Activated CD4-positive, alpha-beta T cell treated with anti-CD3 and anti-CD28 coated beads, Interleukin-2, amount 50 U/mL, for 24 hours (primary cell): ENCODE measurements around the gene C10orf71.

Source experiments
- DNase-seq, 2 donors: peaks; one replicate each; pipeline ENCODE4 v3.0.0-alpha.2; 2020; ENCODE audit warnings: low read depth in 1 of 2, low spot score in 1 of 2

The C10orf71 gene

DNA sequence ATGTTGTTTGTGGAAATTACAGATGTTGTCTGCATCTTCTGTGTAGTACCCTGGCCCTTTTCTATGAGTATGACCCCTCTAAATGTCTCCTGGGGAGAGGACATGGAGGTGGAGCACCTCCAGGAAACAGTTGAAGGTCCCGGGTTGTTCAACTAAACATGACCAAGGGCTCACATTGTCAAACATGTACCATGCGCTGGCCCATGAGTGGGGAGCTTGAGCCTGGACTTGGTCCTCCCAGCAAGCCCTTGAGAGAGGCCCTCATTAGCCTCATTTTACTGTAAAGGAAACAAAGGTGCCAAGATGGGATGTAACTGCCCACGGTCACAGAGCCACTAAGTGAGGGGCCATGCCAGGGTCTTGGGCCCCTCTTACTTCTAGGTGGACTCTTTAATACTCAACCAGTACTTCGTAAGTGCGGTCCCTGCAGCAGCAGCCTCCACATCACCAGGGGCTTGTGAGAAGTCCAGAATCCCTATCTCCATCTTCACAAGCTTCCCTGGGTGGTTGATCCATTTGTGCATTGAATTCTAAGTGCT is 31.2 kb downstream of the C10orf71 start:
- DNase-seq, result no peak

DNA sequence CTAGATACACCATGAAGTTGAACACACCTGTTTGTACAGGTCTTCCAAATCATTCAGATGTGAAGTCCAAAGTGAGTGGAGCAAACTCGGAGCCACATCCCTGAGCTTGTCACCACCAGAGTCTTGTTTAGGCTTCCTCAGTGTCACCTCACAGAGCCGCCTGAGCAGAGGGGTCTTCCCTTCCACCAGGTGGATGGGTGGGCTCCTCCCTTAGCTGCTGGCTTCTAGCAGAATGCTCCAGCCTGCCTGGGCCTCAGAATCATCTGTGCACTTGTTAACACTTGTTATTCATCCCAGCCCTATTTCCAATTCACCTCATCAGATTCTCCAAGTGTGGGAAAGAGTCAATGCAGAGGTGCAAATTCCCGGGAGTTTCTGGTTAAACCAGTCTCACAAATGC is 32.5 kb downstream of the C10orf71 start:
- DNase-seq, result no peak

DNA sequence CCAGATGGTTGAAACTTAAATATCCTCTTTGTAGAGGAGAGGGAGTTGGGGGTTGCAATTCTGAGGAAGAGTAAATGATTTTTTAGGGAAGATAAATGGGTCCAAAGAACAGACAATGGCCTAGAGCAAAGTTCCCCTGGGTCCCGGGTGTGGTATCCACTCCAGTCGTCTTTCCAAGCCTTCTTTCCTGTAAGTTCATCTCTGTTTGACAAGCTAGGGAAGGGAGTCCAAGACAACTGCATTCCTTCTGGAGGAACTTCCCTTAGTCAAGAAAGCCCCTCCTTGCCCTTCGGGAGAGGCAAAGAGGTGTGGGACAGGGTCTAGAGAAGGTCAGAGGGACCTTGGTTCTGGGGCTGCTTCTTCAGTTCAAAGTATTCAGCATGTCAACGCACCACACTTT is 33.4 kb downstream of the C10orf71 start:
- no peak for DNase-seq

DNA sequence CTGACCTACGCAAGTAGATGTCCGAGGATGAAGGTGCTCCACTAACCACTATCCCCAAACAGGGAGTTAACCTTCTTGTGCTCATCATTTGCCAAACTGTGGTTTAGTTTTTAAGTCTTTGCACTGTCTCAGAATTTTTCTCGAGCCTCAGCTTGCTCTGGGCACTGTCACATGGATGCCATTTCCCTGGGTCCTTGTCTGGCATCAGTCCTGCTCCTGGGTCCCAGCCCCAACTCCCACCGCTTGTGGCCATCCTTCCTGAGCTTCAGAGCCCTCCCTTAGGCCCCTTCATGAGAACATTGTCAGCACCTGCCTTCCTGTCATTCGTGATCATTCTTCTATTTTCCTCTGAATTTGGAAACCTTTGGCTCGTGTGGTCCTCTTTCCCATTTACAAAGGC is 33.8 kb downstream of the C10orf71 start:
- DNase-seq, result no peak

DNA sequence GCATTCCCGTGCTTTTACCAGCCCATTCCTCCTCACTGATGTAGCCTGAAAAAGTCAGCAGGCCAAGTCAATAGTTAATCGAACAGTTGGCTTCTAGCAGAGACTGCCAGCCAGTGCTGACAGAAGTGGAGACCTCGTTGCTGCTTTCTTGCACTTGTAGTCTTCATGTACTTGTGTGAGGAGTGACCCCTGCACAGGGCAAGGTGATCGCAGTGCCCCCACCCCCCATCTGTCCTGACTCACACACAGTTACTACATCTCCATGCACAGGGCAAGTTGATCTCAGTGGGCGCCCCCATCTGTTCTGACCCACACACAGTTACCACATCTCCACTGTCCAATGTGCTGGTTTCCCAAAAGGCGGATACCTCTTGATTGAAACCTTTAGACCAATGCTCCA is 34.2 kb downstream of the C10orf71 start:
- DNase-seq, result no peak

DNA sequence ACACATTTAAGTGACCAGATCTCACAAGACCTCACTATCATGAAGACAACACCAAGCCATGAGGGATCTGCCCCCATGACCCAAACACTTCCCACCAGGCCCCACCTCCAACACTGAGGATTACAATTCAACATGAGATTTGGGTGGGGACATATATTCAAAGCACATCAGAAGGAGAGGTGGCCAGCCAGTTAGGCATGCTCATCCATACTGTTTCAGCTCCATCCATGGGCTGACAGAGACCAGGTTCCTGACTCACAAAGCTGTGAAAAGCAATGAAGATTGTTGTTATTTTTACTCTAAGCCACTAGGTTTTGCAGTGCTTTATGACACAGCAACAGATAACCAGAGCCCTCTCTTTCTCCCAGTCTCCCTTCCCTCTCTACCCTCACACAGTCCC is 36.0 kb downstream of the C10orf71 start:
- no peak for DNase-seq

DNA sequence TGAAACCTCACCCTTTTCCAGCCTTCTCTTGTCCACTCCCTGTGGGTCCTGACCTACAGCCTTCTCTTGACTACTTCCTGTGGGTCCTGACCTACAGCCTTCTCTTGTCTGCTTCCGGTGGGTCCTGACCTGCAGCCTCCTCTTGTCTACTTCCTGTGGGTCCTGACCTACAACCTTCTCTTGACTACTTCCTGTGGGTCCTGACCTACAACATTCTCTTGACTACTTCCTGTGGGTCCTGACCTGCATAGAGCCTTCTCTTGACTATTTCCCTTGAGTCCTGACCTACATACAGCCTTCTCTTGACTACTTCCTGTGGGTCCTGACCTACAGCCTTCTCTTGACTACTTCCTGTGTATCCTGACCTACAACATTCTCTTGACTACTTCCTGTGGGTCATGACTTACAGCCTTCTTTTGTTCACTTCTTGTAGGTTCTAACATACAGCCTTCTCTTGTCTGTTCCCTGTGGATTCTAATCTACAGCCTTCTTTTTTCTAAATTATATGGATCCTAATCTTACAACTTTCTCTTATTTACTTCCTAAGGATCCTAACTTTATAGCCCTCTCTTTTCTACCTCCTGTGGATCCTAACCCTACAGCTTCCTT is 36.5 kb downstream of the C10orf71 start:
- no peak for DNase-seq

DNA sequence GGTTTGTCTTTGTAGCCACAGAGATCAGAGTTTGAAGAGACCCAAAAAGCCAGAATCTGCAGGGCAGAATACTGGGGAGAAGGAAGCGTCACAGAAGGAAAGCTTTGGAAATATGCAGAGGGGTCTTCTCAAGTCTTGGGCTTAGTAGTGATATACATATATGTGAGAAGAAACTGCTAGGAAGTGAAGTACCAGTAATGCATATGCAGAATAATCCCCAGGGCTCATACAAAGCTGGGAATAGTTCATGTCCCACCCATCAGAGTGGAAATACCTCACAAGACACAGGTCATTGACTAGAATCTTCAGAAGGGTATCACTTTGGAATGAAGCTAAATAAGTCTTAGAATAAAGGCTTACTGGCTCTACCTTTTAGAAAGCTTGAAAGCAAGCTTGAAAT is 39.6 kb downstream of the C10orf71 start:
- no peak for DNase-seq

DNA sequence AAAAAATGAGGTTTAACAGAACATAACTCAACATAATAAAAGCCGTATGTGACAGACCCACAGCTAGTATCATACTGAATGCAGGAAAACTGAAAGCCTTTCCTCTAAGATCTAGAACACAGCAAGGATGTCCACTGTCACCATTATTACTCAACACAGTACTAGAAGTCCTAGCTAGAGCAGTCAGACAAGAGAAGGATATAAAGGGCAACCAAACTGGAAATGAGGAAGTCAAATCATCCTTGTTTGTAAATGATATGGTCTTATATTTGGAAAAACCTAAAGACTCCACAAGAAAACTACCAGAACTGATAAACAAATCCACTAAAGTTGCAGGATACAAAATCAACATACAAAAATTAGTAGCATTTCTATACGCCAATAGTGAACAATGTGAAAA is 45.9 kb downstream of the C10orf71 start:
- DNase-seq, result no peak

DNA sequence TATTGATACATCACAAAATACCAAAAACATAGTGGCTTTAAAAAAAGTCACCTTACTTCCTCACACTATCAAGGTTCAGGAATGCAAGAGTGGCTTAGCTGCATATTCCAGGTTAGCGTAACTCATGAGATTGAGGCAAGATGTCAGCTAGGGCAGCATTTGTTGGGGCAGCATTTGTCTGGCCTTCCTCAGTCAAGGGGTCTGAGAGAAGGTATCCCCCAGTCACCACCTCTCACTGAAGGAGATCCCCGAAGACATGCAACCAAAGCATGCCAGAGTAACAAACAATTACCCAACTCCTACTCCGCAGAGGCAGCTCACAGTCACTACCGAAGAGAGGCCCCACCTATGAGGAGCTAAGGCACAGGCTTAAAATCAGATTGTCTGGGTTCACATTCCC is 48.4 kb downstream of the C10orf71 start:
- no peak for DNase-seq

DNA sequence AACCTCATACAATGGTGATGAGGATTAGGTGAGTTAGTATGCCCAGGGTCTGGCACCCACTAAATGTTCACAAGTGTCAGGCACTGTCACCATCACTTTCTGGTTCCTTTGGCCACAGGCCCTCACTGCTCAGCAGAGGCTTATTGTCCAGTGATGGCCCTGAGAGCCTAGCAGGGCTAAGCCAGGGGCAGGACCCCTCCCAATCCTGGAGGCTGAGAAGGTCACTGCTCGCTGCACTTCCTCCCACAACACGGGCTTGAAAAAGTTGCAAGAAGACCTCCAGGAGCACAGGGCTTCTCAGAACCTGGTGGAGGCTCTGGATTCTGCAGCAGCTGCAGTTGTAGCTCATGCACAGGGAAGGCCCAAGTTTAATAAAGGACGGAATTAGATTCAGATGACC is 48.9 kb downstream of the C10orf71 start:
- DNase-seq, result no peak

DNA sequence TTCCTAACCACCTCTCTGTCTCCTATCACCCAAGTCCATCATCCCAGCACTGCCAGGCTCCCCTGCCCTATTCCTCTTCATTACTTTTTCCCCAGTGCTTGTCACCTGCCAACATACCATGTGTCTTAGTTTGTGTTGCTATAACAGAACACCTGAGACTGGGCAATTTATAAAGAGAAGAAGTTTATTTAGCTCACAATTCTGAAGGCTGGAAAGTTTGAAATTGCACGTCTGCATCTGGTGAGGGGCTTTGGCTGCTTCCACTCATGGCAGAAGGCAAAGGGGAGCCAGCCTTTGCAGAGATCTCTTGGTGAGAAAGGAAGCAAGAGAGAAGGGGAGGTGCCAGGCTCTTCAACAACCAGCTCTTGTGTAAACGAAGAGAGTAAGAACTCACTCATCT is 49.6 kb downstream of the C10orf71 start:
- DNase-seq, result no peak

DNA sequence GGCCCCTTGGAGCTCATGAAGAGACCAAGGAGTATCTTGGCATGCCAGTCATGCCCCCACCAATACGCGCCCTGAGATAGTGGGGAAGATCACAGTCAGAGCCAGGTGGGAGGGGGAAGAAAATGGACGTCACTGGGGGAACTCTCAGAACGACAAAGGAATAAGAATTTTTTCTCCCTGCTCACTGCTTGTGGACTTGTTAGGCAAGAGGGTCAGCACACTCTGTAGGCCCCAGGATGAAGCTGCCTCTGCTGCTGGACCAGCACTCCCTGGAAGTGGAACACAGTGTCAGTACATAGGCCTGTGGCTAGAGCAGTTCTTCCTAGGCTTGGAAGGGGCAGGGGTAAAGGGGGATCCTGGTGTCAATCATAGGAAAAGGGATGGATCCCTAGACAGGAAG is 50.4 kb downstream of the C10orf71 start:
- no peak for DNase-seq

DNA sequence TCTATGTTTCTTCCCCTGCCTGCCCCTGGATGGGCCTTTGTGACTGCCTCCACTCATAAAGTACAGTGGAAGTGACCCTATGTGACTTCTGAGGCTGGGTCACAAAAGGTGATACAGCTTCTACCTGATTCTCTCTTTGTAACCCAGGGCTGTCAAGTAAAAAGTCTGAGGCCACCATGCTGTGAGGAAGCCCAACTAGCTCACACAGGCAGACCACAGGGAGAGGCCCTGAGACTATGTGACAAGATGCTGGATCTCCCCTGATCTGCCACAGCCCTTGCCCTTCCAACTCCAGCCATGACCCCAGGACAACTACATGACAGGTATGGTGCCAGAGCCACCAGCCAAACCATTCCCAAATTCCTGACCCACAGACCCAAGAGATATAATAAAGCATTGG is 51.2 kb downstream of the C10orf71 start:
- no peak for DNase-seq

DNA sequence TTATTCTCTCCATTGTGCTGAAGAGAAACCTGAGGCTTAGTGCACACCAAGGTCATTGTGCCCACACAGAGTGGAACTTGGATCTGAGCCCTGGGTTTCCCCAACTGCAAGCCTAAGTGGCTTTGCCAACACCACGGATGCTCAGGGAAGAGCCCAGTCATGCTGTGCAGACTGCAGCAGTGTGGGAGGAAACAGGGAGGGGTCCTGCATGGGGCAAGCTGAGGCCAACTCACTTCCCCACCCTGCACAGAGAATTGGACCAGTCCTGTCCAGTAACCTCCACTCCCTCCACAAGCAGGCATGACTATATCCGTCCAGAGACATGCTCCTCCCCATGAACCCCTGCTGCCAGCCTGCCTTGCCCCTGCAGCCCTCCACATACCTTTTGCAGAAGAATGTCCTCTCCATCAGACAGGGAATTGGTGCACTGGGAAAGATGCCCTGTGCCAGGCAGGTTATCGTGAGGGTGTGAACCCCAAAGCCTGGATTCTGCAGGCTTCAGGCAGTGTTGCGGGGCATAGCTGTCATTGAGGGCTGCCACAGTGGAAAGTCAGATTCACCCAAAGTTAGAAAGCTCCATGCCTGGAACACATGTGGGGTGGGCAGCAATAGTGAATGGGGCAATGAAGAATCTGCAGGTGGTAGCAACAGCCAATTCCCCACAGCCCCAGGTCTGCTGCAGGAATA is 52.0 kb downstream of the C10orf71 start:
- no peak for DNase-seq

DNA sequence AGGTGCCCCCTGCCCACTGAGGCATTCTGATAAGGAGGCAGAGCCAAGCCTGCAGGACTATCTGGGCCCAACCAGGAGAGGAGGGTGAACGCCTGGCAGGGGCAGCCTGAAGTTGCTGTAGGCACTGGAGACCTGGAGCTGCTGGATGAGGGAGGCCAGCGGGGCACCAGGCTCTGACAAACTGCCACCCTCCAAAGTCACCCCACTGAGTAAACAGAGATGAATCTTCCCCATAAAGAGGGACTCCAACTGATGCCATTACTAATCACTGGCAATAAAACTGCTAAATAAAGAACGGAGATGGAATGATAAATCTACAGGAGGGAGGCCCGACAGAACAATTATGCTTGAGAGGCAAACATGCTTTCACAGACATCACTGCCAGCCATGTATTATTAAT is 52.7 kb downstream of the C10orf71 start:
- no peak for DNase-seq

DNA sequence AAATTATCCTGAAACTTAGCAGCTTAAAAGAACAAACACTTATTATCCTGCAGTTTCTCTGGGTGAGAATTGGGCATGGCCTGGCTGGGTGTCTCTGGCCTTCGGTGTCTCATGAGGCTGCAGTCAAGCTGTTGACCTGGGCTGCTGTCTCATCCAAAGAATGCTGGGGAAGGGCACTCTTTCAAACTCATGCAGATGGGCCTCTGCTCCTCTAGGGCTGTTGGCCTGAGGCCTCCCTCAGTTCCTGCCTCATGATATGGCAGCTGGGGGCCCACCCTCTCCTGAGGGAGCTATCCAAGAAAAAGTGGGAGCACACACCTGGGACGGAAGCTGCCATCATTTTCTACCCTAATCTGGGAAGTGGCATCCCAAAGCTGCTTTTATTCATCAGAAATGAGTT is 53.4 kb downstream of the C10orf71 start:
- no peak for DNase-seq

DNA sequence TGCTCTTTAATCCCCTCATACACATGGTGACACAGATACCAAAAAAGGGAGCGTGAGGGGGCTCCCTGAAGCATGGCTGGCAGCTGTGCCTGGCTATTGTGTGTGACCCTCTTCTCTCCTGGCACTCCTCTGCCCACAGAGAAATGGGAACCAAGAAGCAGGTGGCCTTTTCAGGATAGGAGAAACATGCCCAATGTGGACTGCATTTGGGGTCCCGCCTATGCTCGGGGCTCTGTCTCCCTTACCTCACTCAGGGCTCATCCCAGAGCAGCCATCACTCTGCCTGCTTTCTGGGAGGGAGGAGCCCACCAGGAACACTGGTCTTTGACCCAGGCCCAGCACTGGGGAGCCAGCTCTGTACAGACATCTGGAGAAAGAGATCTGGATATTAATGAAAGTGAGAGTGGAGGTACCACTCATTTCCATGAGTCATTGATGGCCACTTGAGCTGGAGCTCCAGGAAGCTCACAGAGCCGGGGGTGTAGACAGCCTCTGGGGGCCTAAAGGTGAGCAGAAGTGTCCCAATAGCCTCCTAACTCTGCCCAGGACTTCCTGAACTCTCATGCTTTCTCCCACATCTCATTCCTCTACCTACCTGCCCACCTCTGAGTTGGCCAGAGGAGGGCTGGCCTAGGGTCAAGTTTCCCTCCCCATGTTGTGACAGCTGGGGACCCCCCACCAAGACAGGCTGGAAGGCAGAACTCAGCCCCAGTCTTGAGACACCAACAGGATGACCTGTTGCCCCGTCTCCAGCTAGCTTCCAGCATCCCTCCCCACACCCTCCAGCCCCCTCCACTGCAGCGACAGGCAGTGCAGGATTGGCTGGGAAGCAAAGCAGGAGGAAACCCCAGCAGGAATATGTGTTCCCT is 54.3 kb downstream of the C10orf71 start:
- no peak for DNase-seq

DNA sequence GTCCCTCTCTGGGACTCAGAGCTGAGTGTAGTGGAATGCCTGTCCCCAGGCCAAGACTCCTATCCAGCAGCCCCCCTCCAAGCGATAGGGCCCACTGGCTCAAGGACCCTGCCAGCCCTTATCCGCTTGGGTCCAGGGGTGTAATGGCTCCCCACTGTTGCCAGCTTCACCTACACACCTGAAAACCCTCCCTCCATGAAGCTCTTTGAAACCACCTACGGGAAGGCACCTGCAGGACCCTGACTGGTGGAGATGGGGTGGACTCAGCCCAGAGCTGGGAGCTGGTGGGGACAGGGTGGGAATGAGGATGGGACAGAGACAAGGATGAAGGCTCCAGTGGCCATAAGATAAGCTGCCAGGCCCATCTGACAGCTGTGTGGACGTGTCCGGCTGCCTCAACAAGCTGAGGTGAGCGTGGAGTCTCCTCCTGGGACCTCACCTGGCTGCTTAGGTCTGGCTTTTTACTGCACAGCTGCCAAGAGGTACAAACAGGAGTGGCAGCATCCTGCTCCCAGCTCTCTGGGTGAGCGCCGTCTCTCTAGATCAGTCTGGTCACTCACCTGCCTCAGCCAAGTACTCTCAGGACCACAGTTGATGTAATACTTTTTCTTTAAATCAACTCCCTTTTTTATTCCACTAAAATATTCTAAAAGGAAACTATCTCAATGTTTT is 55.1 kb downstream of the C10orf71 start:
- DNase-seq, result no peak

DNA sequence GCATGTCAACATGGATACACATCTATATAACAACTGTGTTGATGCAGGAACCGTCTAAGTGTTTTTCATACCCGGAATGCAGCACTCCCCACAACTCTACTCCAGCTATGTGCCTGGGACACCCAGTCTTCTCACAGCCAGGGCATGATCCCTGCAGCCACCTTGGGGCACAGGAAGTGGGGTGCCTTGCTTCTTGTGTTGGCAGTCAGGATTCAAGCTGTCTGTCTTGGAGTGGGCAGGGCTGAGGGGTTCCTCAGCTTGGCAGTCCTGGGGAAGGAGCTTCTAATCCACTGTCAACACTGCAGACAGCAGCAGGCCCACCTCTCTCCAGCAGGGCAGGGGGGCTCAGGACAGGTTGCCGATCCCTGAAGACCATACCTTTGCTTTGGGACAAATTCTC is 55.6 kb downstream of the C10orf71 start:
- no peak for DNase-seq

DNA sequence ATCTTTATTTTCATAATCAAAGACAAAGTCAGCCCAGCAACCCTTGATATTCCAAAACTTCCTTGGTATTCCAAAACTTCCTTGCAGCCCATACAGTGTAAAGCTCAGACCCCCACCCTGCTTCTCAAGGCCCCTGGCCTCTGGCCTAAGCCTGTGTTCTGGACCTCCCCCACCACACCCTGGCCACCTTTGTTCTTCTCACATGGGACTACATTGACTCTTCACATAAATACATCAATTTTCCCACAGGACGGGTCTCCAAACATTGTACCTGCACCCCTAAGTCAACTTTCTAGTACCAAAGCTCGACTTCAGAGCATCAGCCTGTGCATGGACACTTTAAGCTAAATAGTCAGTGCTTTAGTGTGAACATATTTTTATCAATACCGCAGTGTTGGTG is 56.3 kb downstream of the C10orf71 start:
- DNase-seq, result no peak

DNA sequence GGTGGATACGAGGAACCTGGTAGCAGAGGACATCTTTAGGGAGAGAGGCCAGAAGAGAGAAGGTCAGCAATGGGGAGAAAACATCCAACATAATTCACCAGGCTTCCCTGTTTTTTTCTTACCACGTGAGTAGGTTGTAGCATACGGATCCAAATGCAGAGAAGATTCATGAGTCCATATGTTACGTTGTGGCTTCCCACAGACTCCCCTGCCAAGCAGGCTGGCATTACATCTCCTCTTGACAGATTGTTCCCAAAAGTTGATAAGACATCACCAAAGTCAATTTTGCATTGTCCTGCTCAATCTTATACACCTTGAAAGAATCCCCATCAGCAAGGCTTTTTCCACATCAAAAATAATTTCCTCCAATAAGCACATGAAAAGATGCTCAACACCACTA is 57.2 kb downstream of the C10orf71 start:
- no peak for DNase-seq
